GM12878 (cell line): ENCODE measurements around the gene ARL4D. TPM values are rescaled to one million over a fixed set of nuclear protein-coding genes. Genes with fewer than 3 reads are reported as not detected.
A peak's percentile ranks its signal among the peaks of the same experiment; 100 is the strongest.

Source experiments
- BCL11A ChIP-seq: IDR thresholded peaks from 2 replicates; pipeline ENCODE4 v1.6.1; 2011; ENCODE audit warnings: low read depth, low read length
- CHD1 ChIP-seq: IDR thresholded peaks from 2 replicates; pipeline ENCODE4 v1.6.1; 2012; ENCODE audit warnings: low read depth, low read length, improper control_type of control experiment
- EGR1 ChIP-seq, 2 experiments: IDR thresholded peaks; 1 replicate in 1 of 2; 2 replicates in 1 of 2; pipeline ENCODE4 v1.6.1; 2011 to 2012; ENCODE audit warnings: low read depth in 2 of 2, low read length in 2 of 2, borderline replicate concordance in 1 of 2, mild to moderate bottlenecking in 1 of 2, moderate library complexity in 1 of 2
- IKZF2 ChIP-seq, 2 experiments: fragments of 450-650 bp; IDR thresholded peaks; 2 replicates each; pipeline ENCODE4 v1.6.1; 2017; ENCODE audit warnings: mild to moderate bottlenecking in 2 of 2, moderate library complexity in 2 of 2
- KDM1A ChIP-seq: fragments of 200-600 bp; sonication (generic); IDR thresholded peaks from 2 replicates; pipeline ENCODE4 v1.6.1; 2016; ENCODE audit warnings: borderline replicate concordance
- MTA2 ChIP-seq: fragments of 450-650 bp; IDR thresholded peaks from 2 replicates; pipeline ENCODE4 v1.6.1; 2016; ENCODE audit warnings: low read depth, mild to moderate bottlenecking, moderate library complexity
- MYB ChIP-seq: fragments of 150-350 bp; IDR thresholded peaks from 2 replicates; pipeline ENCODE4 v1.6.1; 2014; ENCODE audit warnings: mild to moderate bottlenecking, low read depth, low read length, borderline replicate concordance
- MYC ChIP-seq: IDR thresholded peaks from 2 replicates; pipeline ENCODE4 v1.6.1; 2011; ENCODE audit warnings: mild to moderate bottlenecking, low read length, moderate library complexity, inconsistent platforms; ENCODE audit not compliant: insufficient read depth, insufficient replicate concordance, insufficient read length, severe bottlenecking
- POLR2AphosphoS5 ChIP-seq: IDR thresholded peaks from 2 replicates; pipeline ENCODE4 v1.6.1; 2011; ENCODE audit warnings: mild to moderate bottlenecking, low read length, inconsistent platforms
- RELA ChIP-seq: fragments of 450-650 bp; IDR thresholded peaks from 2 replicates; pipeline ENCODE4 v1.8.0; 2014; ENCODE audit warnings: borderline replicate concordance; ENCODE audit not compliant: partially characterized antibody
- RFX5 ChIP-seq: IDR thresholded peaks from 2 replicates; pipeline ENCODE4 v1.6.1; 2011; ENCODE audit warnings: low read depth, low read length, improper control_type of control experiment
- RUNX3 ChIP-seq: IDR thresholded peaks from 2 replicates; pipeline ENCODE4 v1.6.1; 2012; ENCODE audit warnings: low read length, inconsistent platforms
- SMAD5 ChIP-seq: IDR thresholded peaks from 2 replicates; pipeline ENCODE4 v1.6.1; 2016; ENCODE audit warnings: antibody characterized with exemption, low read depth
- SP1 ChIP-seq: IDR thresholded peaks from one replicate; pipeline ENCODE4 v1.6.1; 2011; ENCODE audit warnings: low read depth, low read length
- SREBF2 ChIP-seq: IDR thresholded peaks from 2 replicates; pipeline ENCODE4 v1.6.1; 2012; ENCODE audit warnings: mild to moderate bottlenecking, low read length
- SUZ12 ChIP-seq: fragments of 200-600 bp; sonication (generic); IDR thresholded peaks from one replicate; pipeline ENCODE4 v1.6.1; 2018; ENCODE audit warnings: antibody characterized with exemption, mild to moderate bottlenecking; ENCODE audit not compliant: unreplicated experiment
- TBL1XR1 ChIP-seq: IDR thresholded peaks from 2 replicates; pipeline ENCODE4 v1.6.1; 2012; ENCODE audit warnings: low read depth, low read length, improper control_type of control experiment
- ZNF274 ChIP-seq: IDR thresholded peaks from one replicate; pipeline ENCODE4 v1.8.0; 2011; ENCODE audit not compliant: insufficient read length, insufficient read depth
- ZNF622 ChIP-seq: fragments of 450-650 bp; IDR thresholded peaks from 2 replicates; pipeline ENCODE4 v1.6.1; 2017; ENCODE audit warnings: mild to moderate bottlenecking, inconsistent platforms
- polyA plus RNA-seq, 11 experiments: library from polyadenylated mRNA; depleted of rRNA in 4 of 11; unstranded in 6 of 11; stranded (reverse) in 5 of 11; fragments of >200 nt; fragmentation: Nextera tagmentation in 4 of 11; fragmentation: Illumina TruSeq in 1 of 11; extraction: Ambion mirVana in 4 of 11; extraction: Trizol in 1 of 11; gene quantifications; 1 replicate in 1 of 11; 2 replicates in 10 of 11; pipeline versions ENCODE4 v1.2.1 to v1.2.3, GENCODE V29; 2011 to 2016; ENCODE audit warnings: inconsistent platforms in 2 of 11, missing spikeins in 2 of 11, low read depth in 1 of 11
- total RNA-seq, 4 experiments: library from RNA; depleted of rRNA in 3 of 4; stranded (reverse); fragments of >200 nt in 3 of 4; fragmentation: Illumina TruSeq in 1 of 4; extraction: Trizol in 1 of 4; gene quantifications; 2 replicates each; pipeline versions ENCODE4 v1.2.1 to v1.2.3, GENCODE V29; 2013 to 2021
- TF ChIP-seq, protein P1 (sequence below), 3 experiments: IDR thresholded peaks in 2 of 3; conservative IDR thresholded peaks in 1 of 3; 2 replicates each; pipeline ENCODE4 v1.5.1; 2011; ENCODE audit warnings: low read depth in 3 of 3, low read length in 3 of 3, mild to moderate bottlenecking in 3 of 3, control low read depth in 2 of 3, moderate library complexity in 2 of 3, inconsistent platforms in 1 of 3, mixed read lengths in 1 of 3; ENCODE audit not compliant: control insufficient read depth in 2 of 3, insufficient read depth in 1 of 3; ENCODE audit errors: extremely low read depth in 1 of 3
- TF ChIP-seq, protein P2 (sequence below): fragments of 450-650 bp; IDR thresholded peaks from 2 replicates; pipeline ENCODE4 v1.6.1; 2017; ENCODE audit warnings: mild to moderate bottlenecking, moderate library complexity
- TF ChIP-seq, protein P3 (sequence below): IDR thresholded peaks from 2 replicates; pipeline ENCODE4 v1.6.1; 2011; ENCODE audit warnings: borderline replicate concordance, low read depth, mild to moderate bottlenecking, moderate library complexity, mixed read lengths, low read length; ENCODE audit not compliant: insufficient read depth; ENCODE audit errors: extremely low read length
- TF ChIP-seq, protein P4 (sequence below): fragments of 450-650 bp; IDR thresholded peaks from 2 replicates; pipeline ENCODE4 v1.6.1; 2017; ENCODE audit warnings: mild to moderate bottlenecking

Gene ARL4D
- total and polyA plus RNA-seq, 10 of the 15 experiments (the other 5 are each of a cell fraction or from before 2014, with no cell fraction given) = 0.10 to 1.5 (median 0.75) TPM

DNA sequence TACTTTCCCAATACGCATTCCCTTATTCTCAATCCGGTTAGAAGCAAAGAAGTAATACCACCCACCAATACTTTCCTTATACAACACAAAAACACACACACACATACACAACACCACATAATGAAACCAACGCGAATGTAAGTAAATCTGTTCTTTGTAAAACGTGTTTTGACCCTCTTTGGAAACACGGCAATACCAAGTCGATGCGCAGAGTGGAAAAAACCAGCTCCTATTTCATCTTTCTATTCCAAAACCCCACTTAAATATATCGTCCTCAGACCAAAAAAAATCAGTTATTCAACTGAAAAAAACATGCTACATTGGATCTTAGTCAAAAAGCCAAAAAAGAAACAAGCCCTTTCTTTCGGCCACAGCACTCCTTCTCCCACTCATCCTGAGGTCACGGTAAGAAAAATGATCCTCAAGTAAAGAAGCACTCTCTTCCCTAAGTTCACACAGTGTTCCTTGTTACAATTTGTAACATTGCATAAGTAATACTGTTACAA lies 31.0 kb upstream of the ARL4D start (continued):
- TF ChIP-seq, protein P1, sequence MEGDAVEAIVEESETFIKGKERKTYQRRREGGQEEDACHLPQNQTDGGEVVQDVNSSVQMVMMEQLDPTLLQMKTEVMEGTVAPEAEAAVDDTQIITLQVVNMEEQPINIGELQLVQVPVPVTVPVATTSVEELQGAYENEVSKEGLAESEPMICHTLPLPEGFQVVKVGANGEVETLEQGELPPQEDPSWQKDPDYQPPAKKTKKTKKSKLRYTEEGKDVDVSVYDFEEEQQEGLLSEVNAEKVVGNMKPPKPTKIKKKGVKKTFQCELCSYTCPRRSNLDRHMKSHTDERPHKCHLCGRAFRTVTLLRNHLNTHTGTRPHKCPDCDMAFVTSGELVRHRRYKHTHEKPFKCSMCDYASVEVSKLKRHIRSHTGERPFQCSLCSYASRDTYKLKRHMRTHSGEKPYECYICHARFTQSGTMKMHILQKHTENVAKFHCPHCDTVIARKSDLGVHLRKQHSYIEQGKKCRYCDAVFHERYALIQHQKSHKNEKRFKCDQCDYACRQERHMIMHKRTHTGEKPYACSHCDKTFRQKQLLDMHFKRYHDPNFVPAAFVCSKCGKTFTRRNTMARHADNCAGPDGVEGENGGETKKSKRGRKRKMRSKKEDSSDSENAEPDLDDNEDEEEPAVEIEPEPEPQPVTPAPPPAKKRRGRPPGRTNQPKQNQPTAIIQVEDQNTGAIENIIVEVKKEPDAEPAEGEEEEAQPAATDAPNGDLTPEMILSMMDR (IDR thresholded peaks at IDR 0.05 in 2 of 3, conservative IDR thresholded peaks at IDR 0.05 in 1 of 3; ENCODE audit: control insufficient read depth in 2 of 3, extremely low read depth in 1 of 3, insufficient read depth in 1 of 3, low read depth in 3 of 3, low read length in 3 of 3) = no peak
- TF ChIP-seq SP1 = peak; percentile 42
- peak in 1 of 2 experiments; percentile 47; a peak in 1 of 3 replicates for TF ChIP-seq EGR1 (IDR thresholded peaks at IDR 0.05; ENCODE audit: borderline replicate concordance in 1 of 2, low read depth in 2 of 2, low read length in 2 of 2)
- peak; percentile 100 for TF ChIP-seq POLR2AphosphoS5
- TF ChIP-seq BCL11A = peak; percentile 78; the same call in 1 of the 2 replicates
- TF ChIP-seq SMAD5 = peak; percentile 100
- TF ChIP-seq, protein P2, sequence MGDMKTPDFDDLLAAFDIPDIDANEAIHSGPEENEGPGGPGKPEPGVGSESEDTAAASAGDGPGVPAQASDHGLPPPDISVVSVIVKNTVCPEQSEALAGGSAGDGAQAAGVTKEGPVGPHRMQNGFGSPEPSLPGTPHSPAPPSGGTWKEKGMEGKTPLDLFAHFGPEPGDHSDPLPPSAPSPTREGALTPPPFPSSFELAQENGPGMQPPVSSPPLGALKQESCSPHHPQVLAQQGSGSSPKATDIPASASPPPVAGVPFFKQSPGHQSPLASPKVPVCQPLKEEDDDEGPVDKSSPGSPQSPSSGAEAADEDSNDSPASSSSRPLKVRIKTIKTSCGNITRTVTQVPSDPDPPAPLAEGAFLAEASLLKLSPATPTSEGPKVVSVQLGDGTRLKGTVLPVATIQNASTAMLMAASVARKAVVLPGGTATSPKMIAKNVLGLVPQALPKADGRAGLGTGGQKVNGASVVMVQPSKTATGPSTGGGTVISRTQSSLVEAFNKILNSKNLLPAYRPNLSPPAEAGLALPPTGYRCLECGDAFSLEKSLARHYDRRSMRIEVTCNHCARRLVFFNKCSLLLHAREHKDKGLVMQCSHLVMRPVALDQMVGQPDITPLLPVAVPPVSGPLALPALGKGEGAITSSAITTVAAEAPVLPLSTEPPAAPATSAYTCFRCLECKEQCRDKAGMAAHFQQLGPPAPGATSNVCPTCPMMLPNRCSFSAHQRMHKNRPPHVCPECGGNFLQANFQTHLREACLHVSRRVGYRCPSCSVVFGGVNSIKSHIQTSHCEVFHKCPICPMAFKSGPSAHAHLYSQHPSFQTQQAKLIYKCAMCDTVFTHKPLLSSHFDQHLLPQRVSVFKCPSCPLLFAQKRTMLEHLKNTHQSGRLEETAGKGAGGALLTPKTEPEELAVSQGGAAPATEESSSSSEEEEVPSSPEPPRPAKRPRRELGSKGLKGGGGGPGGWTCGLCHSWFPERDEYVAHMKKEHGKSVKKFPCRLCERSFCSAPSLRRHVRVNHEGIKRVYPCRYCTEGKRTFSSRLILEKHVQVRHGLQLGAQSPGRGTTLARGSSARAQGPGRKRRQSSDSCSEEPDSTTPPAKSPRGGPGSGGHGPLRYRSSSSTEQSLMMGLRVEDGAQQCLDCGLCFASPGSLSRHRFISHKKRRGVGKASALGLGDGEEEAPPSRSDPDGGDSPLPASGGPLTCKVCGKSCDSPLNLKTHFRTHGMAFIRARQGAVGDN = peak; percentile 100
- TF ChIP-seq MYC = no peak
- no peak for TF ChIP-seq KDM1A
- peak; percentile 77 for TF ChIP-seq IKZF2 (IDR thresholded peaks at IDR 0.05)
- TF ChIP-seq SREBF2 = no peak
- peak; percentile 77 for TF ChIP-seq RELA
- no peak for TF ChIP-seq CHD1
- TF ChIP-seq, protein P3, sequence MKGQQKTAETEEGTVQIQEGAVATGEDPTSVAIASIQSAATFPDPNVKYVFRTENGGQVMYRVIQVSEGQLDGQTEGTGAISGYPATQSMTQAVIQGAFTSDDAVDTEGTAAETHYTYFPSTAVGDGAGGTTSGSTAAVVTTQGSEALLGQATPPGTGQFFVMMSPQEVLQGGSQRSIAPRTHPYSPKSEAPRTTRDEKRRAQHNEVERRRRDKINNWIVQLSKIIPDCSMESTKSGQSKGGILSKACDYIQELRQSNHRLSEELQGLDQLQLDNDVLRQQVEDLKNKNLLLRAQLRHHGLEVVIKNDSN = no peak
- peak; percentile 94 for TF ChIP-seq RUNX3
- no peak for TF ChIP-seq ZNF274
- peak; percentile 18 for TF ChIP-seq MTA2
- TF ChIP-seq RFX5 = no peak
- no peak for TF ChIP-seq SUZ12
- TF ChIP-seq MYB = peak; percentile 83; the same call in 1 of the 2 replicates
- TF ChIP-seq, protein P4, sequence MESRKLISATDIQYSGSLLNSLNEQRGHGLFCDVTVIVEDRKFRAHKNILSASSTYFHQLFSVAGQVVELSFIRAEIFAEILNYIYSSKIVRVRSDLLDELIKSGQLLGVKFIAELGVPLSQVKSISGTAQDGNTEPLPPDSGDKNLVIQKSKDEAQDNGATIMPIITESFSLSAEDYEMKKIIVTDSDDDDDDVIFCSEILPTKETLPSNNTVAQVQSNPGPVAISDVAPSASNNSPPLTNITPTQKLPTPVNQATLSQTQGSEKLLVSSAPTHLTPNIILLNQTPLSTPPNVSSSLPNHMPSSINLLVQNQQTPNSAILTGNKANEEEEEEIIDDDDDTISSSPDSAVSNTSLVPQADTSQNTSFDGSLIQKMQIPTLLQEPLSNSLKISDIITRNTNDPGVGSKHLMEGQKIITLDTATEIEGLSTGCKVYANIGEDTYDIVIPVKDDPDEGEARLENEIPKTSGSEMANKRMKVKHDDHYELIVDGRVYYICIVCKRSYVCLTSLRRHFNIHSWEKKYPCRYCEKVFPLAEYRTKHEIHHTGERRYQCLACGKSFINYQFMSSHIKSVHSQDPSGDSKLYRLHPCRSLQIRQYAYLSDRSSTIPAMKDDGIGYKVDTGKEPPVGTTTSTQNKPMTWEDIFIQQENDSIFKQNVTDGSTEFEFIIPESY = peak; percentile 94
- 0 out of 2 replicates have a peak, but pooled peaks have one; percentile 47 for TF ChIP-seq TBL1XR1
- TF ChIP-seq ZNF622 = no peak
